HG02678 (cell line): Measurements from ENCODE around the gene PTPRT.

ENCODE experiments used
- ATAC-seq: cut with Tn5 transposase; IDR thresholded peaks from one replicate; pipeline ENCODE4 v1.9.1; 2021; ENCODE audit warnings: mild to moderate bottlenecking, moderate library complexity; ENCODE audit not compliant: unreplicated experiment

PTPRT gene

DNA sequence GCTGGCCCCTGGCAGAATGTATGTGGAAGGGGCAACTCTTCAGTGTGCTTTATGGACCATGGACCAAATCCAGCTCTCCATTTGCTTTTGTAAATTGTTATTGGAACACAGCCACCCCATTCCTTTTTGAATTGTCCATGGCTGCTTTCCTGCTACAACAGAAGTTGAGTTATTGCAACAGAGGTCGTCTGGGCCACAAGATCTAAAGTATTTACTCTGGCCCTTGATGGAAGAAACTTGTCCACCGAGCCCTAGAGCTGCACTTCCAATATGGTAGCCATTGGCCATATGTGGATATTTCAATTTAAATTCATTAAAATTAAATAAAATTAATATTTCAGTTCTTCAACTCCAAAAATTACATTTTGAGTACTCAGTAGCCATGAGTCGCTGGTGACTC, 543.5 kb downstream of the PTPRT start:
- ATAC-seq, result no peak

DNA sequence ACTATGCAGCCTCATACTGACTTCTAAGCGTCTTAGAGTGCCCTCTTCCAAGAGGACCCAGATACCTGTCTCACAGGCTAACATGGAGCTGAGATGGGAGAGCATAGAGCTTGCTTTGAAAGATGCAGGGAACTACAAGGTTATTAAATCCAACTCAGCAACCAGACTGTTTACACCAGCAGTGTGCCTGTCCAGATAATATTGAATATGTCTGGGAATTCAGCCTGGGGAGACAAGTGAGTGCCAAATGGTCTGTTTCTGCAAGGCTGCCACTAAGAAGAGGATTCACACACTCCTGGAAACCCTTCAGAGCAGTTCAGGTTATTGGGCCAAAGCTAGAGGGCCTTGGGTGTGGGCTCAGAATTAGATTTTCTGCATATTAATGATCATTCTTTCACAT, 547.8 kb downstream of the PTPRT start:
- ATAC-seq, result no peak

DNA sequence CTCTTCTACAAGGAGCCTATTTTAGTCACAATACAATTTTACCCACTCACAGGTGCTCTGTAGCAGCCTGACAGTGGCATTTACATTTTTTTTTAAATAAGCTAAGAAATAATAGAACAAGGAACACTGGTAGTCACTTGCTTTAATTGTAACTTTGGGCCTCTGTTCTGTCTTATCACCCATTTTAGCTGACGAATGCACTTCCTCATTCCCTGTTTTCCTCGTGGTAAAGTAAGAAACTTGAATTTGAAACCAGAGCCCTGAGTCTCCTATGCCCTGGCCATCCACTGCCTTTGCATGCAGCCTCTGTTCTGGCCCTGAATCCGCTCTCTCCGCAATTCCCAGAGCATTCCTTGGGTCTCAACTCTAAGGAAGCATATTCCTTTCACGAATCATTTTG, 550.6 kb downstream of the PTPRT start:
- ATAC-seq, result no peak

DNA sequence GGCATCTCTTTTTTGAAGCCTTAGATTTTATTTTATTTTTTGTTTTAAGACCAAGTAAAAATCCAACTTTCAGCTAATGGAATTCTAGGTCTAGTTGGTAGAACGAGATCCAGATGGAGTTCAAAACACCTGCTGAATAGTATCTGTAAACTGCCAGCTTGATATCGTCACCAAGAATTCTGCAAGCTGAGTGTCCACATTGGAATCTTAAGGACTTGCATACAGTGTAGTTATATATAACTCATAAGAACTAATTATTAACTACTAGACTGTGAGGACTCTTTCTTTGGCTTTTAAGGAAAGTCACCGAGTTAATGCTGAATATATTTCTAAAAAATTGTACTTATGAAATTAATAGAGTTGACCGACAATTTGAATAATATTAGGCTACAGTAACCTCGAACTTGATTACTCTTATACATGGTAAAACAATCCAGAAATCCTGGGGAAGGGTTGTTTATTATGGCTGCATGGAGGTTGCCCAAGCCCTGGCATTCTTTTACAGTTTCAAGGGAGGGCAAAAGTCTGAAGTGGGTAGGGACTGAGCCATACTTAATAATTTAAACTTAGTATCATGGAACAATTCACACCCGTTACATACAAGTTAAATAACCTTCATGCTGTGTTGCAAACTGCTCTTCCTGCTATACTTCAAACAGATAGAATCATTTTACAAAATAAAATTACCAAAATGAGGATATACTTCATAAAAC, 553.9 kb downstream of the PTPRT start:
- no peak for ATAC-seq

DNA sequence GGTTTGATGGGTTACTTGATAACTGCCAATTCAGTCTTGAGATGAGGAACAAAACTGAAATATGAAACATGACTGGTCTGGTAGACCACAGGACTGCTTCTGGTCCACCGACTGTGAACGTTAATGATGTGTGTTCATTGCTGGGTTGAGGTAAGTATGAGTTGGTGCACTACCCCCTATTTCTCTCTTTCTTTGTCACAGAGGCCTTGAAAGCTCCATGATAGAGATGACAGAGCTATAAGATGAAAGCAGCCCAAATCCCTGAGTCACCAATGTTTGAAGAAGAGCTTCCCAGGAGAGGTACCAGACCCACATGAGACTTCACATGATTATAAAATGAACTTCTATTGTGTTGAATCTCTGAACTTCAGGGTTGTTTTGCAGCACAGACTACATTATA, 555.5 kb downstream of the PTPRT start:
- no peak for ATAC-seq

DNA sequence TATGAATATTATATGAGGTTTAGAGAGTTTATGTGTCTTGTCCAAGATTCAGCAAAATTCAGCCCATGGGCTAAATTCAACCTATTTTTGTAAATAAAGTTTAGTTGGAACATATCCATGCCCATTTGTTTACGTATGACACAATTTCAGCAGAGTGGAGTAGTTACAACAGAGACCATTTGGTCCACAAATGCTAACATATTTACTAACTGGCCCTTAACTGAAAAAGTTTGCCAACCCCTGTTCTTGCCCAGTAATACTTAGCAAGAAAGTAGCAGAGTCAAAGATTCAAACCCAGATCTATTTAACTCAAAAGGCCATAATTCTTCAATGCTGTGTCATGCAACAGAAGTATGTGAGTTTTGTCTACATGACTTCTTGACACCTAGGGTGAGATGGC, 561.0 kb downstream of the PTPRT start:
- ATAC-seq, result no peak

DNA sequence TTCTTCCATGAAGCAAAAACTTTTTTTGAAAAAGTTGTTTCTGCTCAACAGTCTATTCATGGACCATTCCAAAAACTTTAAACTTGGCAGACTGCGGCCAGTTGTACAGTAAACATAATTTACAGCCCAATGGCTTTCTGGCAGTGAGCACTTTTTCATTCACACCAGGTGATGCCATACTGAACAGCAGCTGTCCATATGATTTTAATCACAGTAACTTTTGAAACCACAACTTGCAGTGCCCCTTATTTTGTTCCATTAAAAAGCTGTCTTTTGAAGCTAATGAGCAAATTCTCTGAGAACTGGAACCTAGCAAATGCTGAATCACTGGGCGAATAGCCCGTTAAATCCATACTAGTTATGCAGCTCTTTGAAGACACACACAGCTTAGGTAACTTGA, 576.6 kb downstream of the PTPRT start:
- no peak for ATAC-seq

DNA sequence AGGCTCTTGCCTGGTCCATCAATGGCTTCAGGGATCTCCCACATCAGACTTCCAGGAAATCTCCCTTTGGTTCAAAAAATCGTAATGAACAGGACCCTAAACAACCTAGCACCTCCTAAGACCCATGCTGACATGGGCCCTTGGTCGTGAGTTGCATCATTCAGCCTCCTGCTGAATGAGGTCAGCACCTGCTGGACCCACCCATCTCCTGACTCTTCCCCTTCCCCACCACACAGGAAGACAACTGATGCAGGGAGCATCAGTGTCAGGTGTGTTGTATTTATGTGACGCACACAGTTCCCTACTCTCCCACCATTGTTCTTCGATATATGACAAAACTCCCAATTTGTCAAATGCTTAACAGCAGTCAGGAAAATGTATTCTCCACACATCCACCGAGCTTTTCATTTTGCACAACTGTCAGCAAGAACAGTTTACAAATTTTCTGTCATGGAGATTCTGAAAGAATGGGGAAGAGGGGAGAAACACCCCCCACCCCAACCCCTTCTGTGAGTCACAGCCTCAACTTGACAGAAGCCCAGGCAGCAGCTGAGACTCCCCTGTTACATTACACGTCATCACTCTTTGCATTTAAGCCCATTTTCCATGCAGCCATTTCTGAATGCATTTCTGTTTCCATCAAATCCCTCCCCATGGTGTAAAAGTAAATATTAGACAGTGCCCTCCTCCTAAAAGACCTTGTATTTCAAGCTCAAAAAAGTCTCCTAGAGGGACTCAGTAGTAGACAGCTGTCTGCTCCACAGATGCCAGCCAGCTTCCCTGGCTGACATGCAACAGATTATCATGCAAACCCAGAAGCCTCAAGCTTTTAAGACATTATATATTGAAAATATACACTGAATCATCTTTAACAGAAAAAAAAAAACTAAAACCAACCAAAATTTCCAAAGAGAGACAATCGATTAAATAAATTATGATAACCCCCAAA, 577.5 kb downstream of the PTPRT start:
- ATAC-seq, result no peak

DNA sequence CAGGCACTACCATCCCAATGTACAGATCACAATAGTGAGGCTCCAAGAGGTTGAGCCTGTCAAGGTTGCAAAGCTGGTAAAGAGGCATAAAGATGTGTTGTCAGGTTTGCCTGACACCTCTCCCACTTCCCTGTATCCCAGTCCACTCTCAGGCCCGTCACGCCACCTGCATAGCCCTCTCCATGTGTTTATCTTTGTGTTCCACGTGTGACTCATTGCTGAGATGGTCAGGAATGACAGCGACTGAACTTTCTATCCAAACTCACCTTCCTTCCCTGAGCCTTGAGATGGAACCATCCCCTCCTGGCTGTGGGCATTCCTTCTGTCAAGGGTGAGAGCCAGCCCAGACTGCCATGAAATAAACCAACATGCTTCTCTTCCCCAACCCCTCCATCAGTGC, 578.3 kb downstream of the PTPRT start:
- ATAC-seq, result no peak

DNA sequence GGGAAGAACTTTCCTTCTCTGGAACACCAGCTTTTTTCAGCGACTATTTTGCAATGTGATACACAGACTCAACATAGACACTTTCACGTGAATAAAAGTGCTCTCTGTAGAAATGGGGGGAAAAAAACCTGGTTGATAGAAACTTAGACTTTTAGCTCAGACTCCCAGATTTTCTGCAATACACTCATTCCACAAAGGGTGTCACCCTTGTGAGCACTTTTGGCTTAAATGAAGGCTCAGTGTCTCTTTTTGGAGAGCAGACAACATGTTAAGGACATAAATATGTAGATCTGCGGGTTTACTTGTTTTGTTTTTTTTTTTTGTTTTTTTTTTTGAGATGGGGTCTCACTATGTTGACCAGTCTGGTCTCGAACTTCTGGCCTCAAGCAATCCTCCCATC, 579.6 kb downstream of the PTPRT start:
- no peak for ATAC-seq

DNA sequence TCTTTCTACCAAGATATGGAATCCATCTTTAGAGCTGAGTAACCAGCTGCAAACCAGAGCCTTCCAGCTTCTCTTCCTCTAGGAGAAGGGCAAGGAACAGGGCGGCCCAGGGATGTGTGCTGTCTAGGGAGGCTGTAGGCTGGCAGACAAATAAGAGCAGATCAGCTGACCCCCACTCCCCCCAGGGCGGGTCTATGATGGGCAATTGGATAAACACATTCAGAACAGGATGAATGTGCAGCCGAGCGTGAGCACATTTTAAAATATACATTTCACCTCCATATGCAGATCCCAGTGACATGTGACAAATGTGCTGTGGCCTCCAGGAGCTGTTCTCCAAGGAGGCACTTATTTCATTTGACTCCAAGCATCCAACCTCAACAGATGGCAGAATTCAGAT, 580.1 kb downstream of the PTPRT start:
- no peak for ATAC-seq

DNA sequence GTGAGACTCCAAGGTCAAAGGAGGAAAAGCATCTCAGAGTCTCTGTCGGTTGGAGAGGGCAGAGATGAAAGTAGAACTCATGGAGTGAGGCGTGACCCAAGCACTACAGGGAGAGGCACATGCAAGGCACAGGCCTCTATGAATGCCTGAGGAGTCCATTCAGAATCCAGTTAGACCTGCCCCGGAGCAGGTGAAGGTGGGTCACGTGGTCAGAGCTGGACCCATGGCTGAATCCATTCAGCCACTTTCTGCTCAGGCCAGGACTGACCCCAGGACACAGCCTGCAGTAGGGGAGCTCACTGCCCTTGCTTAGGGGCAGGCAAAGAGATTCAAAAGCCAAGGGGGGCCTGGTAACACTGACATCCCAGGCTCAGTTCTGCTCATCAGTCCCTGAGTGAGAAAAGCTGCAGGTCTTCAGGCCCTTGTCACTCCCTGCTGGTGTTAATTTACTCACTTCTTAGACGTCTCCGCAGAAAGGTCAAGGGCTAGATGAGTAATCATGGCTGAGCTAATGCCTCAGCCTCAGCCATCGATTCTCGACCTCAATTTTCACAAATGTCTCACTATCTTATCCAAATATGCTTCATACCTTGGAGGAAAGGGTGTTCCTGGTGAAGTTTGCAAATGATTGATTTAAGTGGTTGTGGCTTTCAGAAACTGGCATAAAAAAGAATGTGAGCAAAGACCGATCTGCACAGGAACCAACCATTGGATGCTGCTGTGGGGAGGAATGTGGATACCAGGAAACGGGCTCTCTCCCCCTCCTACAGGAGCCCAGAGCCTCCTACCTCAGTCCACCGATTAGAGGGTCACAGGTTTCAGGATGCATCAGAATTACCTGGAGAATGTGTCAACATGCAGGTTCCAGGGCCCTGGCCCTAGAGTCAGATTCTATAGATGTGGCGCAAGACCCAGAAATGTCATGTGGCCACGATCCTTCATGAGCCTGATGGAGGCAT, 584.4 kb downstream of the PTPRT start:
- no peak for ATAC-seq

DNA sequence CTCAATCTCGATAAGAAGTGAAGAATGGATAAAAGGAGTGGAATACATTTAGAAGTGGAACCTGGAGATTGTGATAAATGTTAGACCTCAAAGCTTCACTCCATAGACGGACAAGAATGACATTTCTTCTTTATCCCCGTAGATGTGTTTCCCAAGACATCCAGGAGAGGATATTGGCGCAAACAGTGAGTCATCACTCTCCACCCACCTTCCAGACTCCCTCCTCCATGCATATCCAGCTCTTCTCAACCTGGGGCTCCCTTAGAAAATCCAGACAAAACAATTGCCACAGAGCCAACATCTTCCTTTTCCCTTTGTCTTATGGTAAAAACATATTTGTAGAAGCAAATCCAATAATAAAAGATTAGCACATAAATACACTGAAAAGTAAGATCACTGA, 586.1 kb downstream of the PTPRT start:
- no peak for ATAC-seq

DNA sequence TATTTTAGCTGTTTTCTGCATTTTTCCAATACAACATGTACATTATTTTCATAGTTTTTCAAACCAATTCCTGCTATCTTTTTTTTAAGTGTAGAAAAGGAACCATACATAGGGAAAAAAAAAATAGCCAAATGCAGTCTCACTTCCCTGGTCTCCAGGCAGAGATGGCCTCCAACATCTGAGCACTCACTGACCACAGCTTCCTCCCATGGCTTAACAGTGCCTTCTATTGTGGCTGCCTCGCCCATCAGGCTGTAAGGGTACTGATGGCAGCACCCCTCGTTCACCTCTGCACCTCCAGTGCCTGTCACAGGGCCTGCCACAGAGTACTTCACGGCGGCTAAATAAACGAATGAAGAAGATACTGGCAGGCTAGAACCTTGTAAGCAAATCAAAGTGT, 591.1 kb downstream of the PTPRT start:
- ATAC-seq, result no peak

DNA sequence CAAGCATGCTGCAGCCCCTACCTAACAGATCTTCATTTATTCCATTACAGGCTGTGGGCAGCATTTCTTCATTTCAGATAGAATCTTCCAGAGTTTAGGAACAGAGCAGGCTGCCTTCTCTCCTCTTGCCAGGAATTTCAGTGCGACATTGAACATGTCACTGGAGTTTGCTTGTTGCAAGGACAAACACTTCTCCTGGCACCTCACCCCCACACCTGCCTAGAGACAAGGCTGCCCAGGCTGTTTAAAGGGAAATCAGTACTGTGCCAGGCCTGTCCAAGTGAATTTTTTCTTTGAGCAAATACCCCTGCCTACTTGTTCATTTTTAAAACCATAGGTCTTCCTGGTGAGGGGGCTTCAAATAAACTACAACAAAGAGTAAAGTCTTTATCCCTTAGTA, 594.1 kb downstream of the PTPRT start:
- no peak for ATAC-seq

DNA sequence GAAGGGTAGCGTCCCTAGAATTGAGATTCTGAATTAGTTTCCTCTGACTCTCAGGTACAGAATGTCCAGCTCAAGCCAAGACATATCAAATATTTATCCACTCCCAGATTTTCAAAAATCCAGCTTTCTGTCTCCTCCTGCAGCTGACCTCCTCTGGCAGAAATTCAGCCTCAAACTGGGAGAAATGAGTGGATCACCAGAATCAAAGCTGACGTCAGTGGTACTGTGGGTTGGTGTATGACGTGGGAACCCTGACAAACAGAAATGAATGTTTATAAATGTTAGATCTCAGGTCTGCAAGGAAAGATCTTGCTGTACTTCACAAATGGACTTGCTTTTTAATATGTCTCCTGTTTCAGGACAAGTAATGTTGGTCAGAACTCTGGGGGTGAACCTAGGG, 595.0 kb downstream of the PTPRT start:
- no peak for ATAC-seq

DNA sequence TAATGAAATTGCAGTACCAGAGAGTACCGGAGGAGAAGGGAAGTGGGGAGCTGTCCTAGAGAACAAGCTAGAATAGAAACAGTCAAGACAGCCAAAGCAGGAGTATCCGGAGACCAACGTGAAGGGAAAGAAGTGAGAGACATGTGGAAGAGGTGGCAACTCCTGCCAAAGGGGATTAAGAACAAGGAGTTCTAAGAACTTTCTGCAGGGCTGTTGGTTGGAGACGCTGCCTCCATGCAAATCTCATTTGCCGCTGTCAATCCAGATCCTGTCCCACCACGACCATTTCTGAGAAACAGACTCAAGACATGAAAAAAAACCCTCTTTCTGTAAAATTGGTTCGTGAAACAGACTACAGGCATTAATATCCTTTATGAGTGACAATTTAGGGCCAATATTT, 595.7 kb downstream of the PTPRT start:
- ATAC-seq, result no peak

DNA sequence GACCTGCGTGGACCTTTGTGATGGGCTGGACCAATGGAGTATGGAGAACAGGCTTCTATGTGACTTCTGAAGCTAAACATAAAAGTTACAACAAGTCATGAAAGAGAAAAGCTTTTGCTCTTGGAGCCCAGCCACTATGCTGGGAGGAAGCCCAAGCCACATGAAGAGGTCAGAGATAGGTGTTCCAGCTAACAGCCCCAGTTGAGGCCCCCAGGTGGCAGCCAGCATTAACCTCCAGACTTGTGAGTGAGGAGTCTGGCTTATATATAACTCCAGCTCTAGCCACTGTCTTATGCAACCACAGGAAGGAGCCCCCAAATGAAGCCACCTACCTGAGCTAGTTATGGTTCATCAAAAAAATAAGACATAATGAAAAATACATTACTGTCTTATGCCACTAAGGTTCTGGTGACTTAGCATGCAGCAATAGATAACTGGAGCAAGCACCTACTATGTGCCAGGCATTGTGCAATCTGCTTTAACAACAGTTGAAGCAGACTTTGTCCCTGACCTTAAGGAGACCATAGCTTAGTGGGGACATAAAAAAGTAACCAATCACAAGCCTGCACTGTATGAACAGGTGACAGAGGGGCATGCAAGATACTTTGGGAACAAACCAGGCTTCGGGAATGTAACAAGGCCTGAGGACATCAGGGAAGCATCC, 599.6 kb downstream of the PTPRT start:
- no peak for ATAC-seq

DNA sequence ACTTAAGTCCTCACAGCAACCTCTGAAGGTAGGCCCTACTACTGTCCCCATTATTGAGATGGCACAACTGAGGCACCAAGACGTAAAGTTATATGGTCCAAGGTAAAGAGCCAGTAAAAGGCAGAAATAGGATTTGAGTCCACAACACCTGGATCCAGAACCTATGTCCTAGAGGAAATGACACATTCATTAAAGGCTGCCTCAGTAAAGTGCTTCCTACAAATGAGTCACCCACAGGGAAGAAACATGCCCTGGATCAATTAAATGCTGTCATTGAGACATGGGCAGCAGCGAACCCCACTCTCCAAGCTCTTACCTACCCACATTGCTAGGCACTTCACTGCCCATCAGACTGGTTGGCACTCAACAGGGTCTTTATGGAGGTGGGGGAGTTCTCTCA, 600.9 kb downstream of the PTPRT start:
- no peak for ATAC-seq

DNA sequence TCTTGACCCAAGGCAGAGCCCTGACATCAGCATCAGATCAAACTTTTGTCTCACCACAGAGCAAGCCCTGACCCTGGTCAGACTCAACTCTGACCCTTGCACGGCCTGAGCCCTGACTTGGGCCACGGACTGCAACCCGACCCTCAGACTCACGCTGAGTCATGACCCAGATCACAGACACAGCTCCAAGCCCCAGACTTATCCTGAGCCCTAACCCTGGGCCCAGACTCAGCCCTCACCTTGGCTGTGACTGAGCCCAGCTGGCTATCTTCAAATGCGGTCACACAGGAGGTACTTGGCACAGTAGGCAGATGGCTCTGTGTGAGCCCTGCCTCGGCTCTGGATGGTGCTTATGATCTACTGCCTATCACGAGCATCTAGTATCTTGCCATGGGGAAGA, 602.3 kb downstream of the PTPRT start:
- ATAC-seq, result no peak

DNA sequence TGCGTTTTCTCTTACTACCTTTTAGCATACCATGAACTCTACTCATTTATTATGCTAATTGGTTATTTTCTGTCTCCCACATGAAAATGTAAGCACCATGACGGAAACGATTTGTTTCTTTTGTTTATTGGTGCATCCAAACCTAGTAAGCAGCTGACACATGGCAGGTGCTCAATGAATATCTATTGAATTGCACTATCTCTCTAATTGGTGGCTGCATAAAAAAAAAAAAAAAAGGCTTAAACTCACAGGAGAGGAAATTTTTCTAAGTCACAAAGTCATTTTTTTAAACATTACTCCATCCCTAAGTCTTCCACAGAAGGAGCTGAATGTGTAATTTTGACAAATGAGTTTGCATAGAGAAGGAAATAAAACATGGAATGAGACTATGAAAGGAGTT, 608.4 kb downstream of the PTPRT start:
- ATAC-seq, result no peak
